ENCODE data around the gene WDFY3.

The WDFY3 gene

GRCh38 chr4:84733343-84734033 is 233.0 kb downstream of the WDFY3 start:
- no peak for TF ChIP-seq MAX (IDR thresholded peaks at IDR 0.05)

GRCh38 chr4:84730375-84730774 is 236.1 kb downstream of the WDFY3 start:
- no peak for TF ChIP-seq USF1 (IDR thresholded peaks at IDR 0.05)
- TF ChIP-seq EP300 (IDR thresholded peaks at IDR 0.05; ENCODE audit: borderline replicate concordance) = no peak
- no peak for TF ChIP-seq ZBTB7A (IDR thresholded peaks at IDR 0.05; ENCODE audit: low read depth)
- no peak for TF ChIP-seq RAD21 (IDR thresholded peaks at IDR 0.05; ENCODE audit: low read depth)

GRCh38 chr4:84727491-84727890 is 239.0 kb downstream of the WDFY3 start:
- TF ChIP-seq TEAD4 (IDR thresholded peaks at IDR 0.05) (no peak), YY1 (IDR thresholded peaks at IDR 0.05; ENCODE audit: low read depth) (no peak), MAX (IDR thresholded peaks at IDR 0.05) (no peak), REST (IDR thresholded peaks at IDR 0.05; ENCODE audit: low read depth) (no peak), EP300 (IDR thresholded peaks at IDR 0.05; ENCODE audit: borderline replicate concordance) (no peak), ZBTB7A (IDR thresholded peaks at IDR 0.05; ENCODE audit: low read depth) (no peak), CREB1 (IDR thresholded peaks at IDR 0.05; ENCODE audit: low read depth) (no peak), EGR1 (IDR thresholded peaks at IDR 0.05) (no peak), NFIC (IDR thresholded peaks at IDR 0.05) (no peak), TAF1 (IDR thresholded peaks at IDR 0.05; ENCODE audit: low read depth) (no peak), CEBPB (IDR thresholded peaks at IDR 0.05) (no peak), FOXM1 (IDR thresholded peaks at IDR 0.05; ENCODE audit: borderline replicate concordance, low read depth) (no peak), RAD21 (IDR thresholded peaks at IDR 0.05; ENCODE audit: low read depth) (no peak), TCF12 (IDR thresholded peaks at IDR 0.05; ENCODE audit: low read depth) (no peak), USF1 (IDR thresholded peaks at IDR 0.05) (no peak)

- TF ChIP-seq TCF12 (IDR thresholded peaks at IDR 0.05; ENCODE audit: low read depth) (no peak), EGR1 (IDR thresholded peaks at IDR 0.05) (no peak), TAF1 (IDR thresholded peaks at IDR 0.05; ENCODE audit: low read depth) (no peak), CEBPB (IDR thresholded peaks at IDR 0.05) (no peak), MAX (IDR thresholded peaks at IDR 0.05) (no peak), RAD21 (IDR thresholded peaks at IDR 0.05; ENCODE audit: low read depth) (no peak), CREB1 (IDR thresholded peaks at IDR 0.05; ENCODE audit: low read depth) (no peak), EP300 (IDR thresholded peaks at IDR 0.05; ENCODE audit: borderline replicate concordance) (no peak), TEAD4 (IDR thresholded peaks at IDR 0.05) (no peak), REST (IDR thresholded peaks at IDR 0.05; ENCODE audit: low read depth) (no peak), YY1 (IDR thresholded peaks at IDR 0.05; ENCODE audit: low read depth) (no peak), NFIC (IDR thresholded peaks at IDR 0.05) (no peak)
Measured at GRCh38 chr4:84726356-84726755, 240.1 kb downstream of the WDFY3 start.

- TF ChIP-seq TAF1 (IDR thresholded peaks at IDR 0.05; ENCODE audit: low read depth) = no peak
- TF ChIP-seq RAD21 (IDR thresholded peaks at IDR 0.05; ENCODE audit: low read depth) = no peak
- TF ChIP-seq NFIC (IDR thresholded peaks at IDR 0.05) = no peak
- TF ChIP-seq TCF12 (IDR thresholded peaks at IDR 0.05; ENCODE audit: low read depth) = no peak
- no peak for TF ChIP-seq EP300 (IDR thresholded peaks at IDR 0.05; ENCODE audit: borderline replicate concordance)
- TF ChIP-seq USF1 (IDR thresholded peaks at IDR 0.05) = no peak
- no peak for TF ChIP-seq ZBTB7A (IDR thresholded peaks at IDR 0.05; ENCODE audit: low read depth)
- no peak for TF ChIP-seq REST (IDR thresholded peaks at IDR 0.05; ENCODE audit: low read depth)
- no peak for TF ChIP-seq TEAD4 (IDR thresholded peaks at IDR 0.05)
- no peak for TF ChIP-seq YY1 (IDR thresholded peaks at IDR 0.05; ENCODE audit: low read depth)
- no peak for TF ChIP-seq MAX (IDR thresholded peaks at IDR 0.05)
- no peak for TF ChIP-seq CREB1 (IDR thresholded peaks at IDR 0.05; ENCODE audit: low read depth)
- TF ChIP-seq FOXM1 (IDR thresholded peaks at IDR 0.05; ENCODE audit: borderline replicate concordance, low read depth) = no peak
- no peak for TF ChIP-seq CEBPB (IDR thresholded peaks at IDR 0.05)
- TF ChIP-seq EGR1 (IDR thresholded peaks at IDR 0.05) = no peak
Measured at GRCh38 chr4:84722720-84723119, 243.8 kb downstream of the WDFY3 start.
